Embryonic facial prominence (tissue), 1 donor: ENCODE results near the gene TRMO.

Experiments used
- DNase-seq: peaks from one replicate; pipeline ENCODE4 v3.0.0-alpha.2; 2016; ENCODE audit errors: extremely low spot score

Gene TRMO

DNA sequence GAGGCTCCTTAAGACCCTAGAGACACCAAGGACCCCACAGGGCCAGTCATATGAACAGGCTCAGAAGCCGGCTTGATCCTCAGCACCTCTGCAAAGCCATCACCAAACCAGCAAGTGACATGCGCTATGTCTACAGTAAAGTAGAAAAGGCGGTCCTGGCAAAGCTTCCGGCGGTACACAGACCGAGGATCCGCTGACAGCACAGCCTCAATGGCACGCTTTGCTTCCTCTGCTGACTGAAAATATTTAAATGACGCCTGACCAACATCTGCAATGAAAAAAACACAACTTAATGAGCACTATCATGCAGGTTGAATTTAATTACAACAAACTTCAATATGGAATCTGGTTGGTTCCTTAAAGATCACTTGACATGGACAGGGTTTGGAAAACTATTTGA, 17.6 kb downstream of the TRMO start:
- DNase-seq, result no peak

DNA sequence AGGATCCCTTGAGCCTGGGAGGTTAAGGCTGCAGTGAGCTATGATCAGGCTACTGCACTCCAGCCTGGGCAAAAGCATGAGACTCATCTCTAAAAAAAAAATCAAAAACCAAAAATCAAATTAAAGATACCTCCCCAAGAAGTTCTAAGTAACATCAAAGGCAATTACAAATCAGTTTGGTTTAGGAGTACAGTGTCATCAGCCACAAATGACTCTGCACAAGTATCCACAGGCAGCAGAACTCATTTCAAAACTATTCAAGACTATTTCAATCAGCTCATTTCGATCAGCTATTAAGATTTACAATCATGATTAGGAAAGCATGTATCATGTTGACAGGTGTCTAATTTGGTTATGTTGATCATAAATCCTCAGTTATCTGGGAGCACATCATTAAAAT, 19.1 kb downstream of the TRMO start:
- no peak for DNase-seq

DNA sequence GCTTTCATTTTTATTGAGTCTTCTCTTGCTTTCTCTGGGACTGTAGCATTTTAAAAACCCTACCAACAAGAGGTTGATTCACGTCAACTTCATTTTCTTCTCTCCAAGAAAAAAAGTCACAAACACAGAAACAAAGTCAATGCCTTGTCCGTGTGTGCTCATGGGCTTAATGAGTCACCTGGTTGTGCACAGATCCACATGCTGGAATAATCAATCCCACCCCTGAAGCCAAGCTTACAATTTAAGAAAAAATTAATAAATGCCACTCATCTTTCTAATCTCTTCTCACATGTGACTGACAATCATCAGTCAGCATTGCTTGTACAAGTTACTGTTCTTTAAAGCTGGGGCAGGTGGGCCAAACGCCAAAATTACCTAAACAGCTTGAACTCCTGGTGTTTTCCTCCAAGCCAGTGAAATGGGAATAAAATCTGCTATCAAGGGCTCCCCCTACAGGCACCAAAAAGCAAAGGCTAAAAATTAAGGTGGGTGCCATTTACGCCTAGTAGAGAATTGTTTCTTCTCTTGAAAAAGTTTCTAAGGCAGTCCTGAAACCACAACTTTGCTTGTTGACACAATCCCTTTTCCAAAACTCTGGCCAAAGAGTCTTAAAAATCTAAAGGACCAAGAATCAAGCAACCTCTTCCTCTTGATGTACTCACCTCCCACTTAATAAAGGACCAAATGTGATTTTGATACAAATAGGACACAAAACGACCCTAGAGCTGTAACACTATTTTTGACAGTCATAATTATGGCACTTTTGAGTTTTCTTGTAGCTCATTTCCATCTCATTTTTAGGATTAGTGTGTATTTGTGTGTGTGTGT, 21.3 kb downstream of the TRMO start:
- DNase-seq, result no peak

DNA sequence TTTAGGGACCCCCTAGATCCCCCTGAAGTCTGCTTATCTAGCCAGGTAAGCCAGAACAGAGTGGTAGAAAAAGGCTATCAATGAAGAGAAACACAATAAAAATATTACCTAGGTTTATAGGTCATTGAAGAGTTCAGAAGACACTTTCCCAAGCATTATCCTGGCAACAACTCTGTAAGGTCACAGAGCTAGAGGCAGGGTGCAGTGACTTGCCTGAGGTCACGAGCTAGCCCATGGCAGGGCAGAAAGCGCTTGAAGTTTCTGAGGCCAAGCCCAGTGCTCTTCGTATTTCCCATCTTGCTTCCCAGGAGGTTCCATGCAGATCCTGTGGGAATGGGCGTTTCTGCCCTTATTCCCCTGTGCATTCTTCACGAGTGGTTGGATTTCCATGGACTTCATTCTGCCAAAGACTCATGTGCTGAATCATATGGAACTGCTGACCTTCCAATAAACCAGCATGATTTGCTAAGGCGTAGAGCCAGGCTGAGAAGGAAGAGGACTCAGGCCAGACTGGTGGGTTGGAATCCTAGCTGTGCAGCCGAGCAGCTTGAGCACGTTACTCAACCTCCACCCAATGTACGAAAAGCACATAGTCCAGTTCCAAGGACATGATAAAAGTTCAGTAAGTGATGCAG, 22.1 kb downstream of the TRMO start:
- DNase-seq, result no peak

DNA sequence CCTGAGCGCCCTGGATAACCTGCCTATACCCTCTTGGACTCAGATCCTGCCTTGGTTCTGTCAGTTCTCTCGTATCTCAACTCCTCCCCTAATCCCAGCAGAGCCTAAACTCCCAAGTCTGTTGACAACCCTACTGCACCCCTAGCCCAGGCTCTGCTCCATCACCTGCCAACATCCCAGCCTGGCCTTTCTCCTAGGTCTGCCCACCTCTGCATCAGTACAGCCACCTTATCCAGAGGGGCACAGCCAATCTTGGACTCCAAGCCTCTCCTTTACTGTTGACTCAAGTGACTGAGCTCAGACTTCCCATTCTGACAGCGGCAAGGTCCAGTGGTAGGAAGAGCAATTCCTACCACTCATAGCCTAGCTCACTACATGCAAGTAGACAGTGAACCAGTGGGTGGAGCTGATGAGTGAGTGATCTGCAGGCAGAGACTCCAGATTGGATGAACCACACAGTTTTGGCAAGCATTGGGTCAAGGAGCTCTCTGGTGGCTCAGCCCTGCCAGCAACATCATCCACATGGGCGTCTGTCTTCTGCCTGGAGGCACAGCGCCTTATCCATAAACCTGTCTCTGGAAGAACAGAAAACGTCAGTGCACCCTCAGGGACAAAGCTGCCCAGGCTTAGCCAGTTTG, 26.5 kb downstream of the TRMO start:
- DNase-seq, result no peak

DNA sequence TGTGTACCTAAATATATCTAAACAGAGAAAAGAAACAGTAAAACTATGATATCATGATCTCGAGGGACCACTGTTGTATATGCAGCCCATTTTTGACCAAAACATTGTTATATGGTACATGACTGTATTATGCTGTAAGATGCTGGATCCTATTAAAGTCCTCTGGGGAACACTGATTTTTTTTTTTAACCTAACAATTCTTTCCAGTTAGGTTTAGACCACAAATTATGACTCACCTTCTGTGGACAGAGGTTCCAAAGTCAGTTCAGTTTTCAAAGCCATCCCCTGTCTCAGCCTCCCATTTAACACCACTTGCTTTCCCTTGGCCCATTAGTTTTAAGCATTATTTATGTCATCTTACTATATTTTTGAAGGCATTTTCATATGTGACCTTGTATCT, 27.1 kb downstream of the TRMO start:
- no peak for DNase-seq

DNA sequence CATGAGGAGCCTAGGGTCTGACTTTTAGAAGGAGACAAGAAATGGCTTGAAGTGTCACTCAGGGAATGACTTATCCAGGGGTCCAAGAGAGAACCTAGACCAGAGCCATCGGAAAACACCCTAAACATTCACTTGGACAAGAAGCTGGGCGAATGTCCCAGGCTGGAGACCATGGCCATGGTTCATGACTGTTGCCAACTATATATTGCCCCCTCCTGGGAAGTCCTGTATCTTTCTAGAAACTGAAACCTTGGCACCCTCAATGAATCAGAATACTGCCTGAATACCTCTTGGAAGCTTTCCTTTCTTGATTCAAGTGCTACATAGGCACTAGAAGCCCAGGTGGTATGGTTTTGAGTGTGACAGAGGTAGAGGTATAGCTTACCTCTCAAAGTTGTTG, 29.9 kb downstream of the TRMO start:
- DNase-seq, result no peak

DNA sequence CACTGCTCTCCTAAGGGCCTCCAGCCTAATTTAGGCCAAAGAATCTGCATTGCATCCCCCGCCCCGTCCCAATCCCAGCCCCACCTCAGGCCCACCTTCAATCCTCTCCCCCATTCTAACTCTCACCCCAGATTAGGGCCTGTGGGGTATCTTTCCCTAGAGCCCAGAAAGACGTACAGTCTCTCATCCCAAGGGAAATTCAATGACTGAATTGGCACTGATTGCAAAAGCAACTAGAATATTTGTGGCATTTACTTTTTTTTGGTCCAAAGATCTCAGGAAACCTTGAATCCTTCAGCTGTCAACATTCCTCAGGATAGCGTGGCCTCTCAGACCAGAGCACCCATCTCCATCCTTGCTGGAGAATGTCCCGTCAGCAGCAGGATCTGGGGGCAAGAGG, 30.6 kb downstream of the TRMO start:
- DNase-seq, result no peak

DNA sequence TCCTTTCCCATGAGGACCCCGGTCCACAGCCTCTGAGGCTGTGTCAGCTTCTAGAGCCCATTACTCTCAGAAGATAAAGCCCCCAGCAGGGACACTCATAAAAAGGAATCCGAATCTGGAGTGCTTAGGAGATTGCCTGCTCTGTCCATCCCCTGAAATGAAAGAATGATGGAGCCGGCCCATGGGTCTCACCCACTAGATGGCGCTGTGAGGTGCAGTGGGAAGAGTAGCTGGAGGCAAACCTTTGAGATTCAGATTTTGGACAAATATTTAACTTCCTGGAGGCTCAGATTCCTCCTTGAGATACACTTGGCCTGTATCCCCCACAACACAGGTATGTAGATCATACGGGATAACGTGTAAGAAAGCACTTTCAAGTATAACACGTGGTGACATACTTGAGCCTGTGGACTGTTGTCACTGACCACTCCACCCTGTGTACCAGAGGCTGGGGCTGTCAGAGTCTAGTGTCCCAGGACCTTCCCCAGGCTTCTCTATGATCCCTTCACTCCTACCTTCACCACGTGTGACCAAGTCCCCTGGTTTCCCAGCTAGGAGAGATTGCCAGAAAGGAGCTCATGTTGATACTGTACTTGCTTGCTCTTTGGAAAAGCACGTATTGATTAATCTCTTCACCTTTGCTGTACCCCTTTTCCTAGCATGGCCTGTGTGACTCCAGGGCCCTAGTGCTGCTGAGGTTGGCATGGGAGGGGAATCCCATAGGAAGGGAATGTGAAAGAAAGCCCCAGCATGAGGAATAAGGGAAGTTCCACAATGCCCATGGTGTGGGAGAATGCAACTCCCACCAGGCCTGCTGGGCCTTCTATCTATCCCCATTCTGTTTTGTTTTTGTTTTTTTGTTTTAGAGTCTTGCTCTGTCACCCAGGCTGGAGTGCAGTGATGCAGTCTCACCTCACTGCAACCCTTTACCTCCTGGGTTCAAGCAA, 32.1 kb downstream of the TRMO start:
- DNase-seq, result no peak

DNA sequence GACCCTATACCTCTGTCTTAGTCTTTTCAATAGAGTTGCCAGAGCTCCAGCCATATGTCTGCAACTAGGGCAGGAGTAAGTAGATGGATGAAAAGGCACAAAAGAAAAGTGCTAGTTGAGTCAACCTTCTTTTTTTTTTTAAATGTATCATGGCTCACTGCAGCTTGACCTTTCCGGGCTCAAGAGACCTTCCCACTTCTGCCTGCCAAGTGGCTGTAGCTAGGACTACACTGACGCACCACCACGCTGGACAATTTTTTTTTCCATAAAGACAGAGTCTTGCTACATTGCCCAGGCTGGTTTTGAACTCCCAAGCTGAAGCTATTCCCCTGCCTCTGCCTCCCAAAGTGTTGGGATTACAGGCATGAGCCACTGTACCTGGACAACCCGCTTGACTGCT, 42.0 kb downstream of the TRMO start:
- no peak for DNase-seq

DNA sequence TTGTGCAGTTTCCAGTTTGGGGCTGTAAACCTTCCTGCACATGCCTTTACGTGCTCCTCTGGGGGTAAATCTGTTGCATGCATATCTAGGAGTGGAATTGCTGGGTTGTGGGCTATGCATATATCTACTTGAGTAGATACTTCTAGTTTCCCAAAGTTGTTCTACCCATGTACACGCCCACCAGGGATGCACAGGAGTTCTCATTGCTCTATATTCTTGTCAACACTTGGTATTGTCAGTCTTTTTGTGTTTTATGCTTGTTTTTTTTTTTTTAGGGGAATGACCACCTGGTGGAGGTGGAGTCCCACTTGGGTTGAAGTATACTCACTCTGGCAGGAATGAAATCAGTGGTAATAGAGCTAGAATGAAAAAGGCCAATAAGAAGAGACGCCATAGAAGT, 46.2 kb downstream of the TRMO start:
- DNase-seq, result no peak

DNA sequence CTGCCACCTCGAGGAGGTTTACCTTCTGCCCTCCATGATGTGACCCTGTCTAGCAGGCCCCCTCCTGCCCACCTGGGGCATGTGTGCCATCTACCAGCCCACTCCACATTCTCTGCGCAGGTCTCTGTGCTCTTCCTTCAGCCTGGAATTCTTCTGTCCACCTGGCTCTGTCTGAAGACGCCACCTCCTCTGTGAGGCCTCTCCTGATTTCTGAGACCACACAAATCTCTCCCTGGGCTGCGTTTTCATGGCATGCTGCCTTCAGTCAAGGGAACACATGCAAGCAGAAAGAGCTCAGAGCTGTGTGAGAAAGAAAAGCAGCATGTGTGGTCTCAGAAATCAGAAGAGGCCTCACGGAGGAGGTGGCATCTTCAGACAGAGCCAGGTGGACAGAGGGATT, 47.2 kb downstream of the TRMO start:
- no peak for DNase-seq

DNA sequence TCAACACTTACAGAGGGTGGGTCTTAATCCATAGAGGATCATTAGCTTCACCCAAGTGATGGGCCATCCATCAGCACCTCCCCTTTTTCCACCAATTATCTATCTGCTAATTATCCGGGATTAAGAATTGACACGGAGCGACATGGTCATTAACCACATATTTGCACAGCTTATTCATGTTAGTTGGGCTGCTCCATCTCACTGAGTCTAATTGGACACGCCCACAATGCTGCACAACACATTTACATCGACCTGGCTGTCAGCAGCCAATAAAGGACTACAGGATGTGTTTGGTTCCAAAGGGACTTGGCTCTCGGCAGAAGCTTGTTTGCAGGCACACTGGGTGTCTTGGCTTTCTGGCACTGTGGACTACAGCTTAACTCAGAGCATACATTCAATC, 47.7 kb downstream of the TRMO start:
- no peak for DNase-seq

DNA sequence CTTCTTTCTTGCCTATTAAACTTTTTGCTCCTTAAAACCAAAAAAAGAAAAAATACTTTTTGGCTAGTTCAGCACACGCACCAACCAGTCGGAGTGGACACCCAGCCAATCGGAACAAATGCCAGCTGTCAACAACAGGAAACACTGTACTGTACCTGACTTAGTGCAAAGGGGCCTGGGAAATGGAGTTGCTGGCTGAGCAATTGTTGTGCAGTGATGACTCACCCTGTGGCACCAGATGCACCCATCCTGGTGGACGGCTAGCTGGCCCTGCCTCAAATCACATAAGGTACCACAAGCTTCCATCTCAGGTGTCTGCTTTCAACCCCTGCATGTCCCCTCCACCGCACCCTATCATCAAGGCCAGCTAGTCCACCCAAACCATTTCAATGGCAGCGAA, 48.4 kb downstream of the TRMO start:
- no peak for DNase-seq

DNA sequence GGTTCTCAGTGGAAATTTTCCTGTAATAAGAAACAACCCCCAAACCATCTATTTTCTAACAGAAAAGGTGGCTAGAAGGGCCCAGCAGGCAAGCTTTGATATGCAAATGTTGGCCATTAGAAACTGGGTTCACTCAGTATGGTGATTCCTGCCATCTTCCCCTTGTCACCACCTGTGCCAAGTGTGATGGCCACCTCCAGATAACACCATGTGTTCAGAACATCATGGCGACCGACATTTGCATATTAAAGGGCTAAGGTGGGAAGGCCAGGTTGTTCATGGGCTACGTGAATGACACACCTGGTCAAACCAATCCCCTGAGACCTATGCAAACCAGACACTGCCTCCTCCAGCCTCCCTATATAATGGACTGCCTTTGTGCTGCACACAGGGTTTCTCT, 48.9 kb downstream of the TRMO start:
- no peak for DNase-seq

DNA sequence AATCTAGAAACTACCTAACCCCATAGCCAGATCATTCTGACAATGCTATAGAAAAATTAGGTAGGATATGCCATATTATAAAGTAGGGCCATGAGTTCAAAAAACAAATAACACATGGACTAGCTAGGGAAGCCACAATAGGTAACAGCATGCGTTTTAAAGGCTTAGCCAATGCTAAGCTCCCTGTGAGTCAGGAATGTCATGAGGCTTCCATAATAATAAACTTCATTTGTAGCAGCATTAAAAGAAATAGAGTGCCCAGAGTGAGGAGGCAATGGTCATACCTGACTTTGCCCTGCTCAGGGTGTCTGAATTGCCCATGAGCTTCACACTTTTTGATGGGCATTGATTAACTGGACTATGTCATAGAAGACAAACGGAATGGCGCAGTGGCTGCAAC, 53.4 kb downstream of the TRMO start:
- no peak for DNase-seq

DNA sequence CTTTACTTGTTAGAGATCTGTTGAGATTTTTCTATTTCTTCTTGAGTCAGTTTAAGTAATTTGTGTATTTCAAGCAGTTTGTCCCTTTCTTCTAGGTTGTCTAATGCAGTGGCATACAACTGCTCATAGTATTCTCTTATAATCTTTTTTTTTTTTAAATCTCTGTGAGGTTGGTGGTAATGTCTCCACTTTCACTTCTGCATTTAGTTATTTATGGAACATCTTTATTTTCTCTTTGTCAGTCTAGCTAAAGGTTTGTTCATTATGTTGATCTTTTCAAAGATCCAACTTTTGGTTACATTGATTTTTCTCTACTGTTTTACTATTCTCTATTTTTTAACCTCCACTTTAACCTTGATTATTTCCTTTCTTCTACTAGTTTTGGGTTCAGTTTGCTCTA, 55.5 kb downstream of the TRMO start:
- DNase-seq, result no peak

DNA sequence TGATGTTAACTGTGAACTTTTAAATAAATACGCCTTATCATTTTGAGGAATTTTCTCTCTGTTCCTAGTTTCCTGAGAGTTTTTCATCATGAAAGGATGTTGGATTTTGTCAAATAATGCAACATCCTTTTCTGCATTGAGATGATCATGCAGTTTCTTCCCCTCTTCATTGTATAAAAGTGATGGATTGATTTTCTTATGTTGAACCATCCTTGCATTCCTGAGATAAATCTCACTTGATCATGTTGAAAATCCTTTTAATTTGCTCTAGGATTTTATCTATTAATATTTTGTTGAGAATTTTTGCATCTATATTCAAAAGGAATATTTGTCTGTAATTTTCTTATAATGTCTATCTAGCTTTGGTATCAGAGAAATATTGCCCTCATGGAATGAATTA, 56.0 kb downstream of the TRMO start:
- DNase-seq, result no peak

DNA sequence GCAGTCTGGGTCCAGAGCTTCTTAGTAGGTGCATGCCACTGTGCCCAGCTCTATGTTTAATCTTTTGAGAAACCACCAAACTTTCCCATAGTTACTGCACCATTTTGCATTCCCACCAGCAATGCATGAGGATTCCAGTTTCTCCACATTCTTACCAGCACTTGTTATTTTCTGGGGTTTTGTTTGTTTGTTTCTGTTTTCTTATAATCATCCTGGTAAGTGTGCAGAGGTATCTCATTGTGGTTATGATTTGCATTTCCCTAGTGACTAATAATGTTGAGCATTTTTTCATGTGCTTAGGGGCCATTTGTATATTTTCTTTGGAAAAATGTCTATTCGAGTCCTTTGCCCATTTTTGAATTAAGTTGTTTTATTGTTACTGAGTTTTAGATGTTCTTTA, 57.9 kb downstream of the TRMO start:
- DNase-seq, result no peak

DNA sequence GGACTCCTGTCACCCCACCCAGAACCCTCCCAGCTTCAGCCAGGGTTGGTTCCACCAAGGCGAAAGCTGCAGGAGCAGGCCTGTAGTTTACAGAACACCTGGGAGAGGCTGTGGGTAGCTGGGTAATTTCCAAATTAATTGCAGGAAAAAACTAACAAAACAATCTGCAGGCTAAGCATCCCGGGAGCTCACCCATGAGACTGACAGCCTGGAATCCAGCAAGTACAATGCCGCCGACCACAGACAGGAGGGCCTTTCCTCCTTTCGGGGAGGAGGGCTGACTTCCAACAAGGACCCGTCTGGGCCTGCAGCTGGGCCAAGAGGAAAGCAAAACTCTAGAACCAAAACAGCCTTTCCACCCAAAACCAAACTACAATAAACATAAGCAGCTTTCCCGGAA, 59.0 kb downstream of the TRMO start:
- DNase-seq, result no peak

DNA sequence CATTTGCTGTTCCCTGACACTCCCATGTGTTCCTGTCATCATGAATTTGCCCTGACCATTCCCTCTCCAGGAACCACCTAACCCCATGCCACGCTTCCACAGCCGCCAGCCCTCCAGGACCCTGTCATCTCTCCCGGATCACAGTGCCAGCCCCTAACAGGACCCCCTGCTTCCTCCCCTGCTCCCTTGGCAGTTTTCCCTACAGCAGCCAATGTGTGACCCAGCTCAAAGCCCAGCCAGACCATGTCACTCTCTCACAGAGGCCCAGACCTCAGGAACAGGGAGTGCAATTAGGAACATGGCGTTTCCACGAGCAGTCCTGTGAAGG, 61.2 kb downstream of the TRMO start:
- no peak for DNase-seq

DNA sequence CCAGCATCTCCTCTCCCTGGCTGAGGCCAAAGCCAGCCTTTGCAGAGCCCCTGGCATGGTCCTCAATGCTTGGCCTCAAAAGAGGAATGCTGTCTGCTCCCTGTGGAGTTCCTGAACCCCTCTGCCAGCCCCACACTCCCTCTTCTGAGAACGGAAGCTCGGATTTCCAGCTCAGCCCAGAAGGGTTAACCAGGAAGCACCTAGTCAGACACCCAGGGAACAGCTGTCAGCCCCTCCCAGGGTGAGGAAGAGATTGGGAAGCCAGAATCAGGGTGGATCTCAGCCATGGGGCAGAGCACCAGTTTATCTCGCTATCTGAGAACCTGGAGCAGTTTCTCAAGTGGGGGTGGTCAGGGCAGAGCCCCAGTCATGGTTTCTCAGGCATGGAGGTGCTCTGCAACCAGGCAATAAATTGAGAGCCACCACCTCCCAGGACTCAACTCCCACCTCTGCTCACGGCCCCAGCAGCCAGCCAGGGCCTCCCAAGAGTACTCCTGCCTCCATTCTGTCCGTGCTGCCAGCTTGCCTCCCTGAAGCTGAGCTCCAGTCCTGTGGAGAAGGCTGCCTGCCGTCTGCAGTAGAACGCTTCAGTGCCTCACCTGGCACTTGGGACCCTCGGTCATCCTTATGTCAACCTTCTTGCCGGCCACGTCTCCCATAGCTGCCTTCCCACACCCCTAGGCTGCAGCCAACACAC, 61.7 kb downstream of the TRMO start:
- no peak for DNase-seq
